Eye (tissue), 1 donor: ENCODE results near the gene BICD2.
"Not testable (repeated sequence)": the region's sequence is repeated elsewhere in the genome, so short reads cannot be mapped to it uniquely, and the experiment has no call there.

Experiments
- DNase-seq: peaks from one replicate; pipeline ENCODE4 v3.0.0-alpha.2; 2015

BICD2 gene

DNA sequence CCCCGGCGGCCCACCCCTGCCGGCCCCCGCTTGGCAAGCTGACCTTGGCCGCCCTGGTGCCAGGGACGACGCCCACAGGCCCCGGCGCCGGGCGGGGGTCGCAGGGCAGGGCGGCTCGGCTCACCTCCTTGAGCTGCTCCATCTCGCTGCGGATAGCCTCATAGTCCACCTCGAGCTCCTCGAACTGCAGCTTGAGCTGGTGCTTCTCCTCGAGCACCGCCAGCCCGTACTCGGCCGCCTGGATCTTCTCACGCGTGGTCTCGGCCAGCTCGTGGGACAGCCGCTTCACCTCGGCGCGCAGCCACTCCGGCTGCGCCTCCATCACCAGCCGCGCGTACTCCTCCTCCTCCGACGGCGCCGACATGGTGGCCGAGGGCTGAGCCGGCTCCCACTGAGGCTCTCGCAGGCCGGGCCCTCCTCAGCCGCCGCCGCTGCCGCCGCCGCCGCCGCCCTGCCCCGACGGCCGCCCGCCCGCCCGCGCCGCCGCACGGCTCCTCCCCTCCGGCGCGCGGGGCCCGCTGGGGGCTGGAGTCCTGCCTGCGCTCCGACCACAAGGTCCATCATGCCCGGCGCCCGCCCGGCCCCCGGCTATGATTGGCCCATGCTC is at the start of gene BICD2:
TSS of gene BICD2 (minus strand) at position 453 of the 607 bp plus-strand sequence. CDS start at position 364, 89 bp downstream.
- DNase-seq = peak; percentile 75

DNA sequence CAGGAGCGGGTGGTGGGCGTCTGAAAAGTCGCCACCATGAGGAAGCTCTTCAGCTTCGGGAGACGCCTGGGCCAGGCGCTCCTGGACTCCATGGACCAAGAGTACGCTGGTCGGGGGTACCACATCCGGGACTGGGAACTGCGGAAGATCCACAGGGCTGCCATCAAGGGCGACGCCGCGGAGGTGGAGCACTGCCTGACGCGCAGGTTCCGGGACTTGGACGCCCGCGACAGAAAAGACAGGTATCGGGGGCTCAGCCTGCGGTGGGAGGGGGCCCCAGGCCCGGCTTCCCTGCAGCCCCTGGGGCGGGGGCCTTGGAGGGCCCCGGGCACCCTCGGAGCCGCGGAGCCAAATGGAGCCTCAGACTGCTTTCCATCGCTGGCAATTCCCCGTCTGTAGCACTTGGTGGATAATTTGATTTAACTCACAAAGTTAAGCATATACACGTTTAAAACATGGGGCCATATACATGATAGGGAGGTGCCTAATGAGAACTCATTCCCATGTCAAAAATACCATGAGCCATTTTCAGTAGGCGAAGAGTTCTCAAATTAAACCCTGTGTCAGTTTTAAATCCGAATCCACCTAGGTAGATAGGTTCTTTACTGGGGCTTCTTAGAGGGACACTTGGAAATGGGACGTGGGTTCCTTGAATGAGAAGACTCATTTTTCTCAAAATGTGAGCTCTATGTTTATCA is 45.1 kb upstream of the BICD2 start:
- DNase-seq = peak; percentile 36

- peak; percentile 92 for DNase-seq
These were observed 44.3 kb upstream of the BICD2 start for GRCh38 chr9:92808726-92809451.

DNA sequence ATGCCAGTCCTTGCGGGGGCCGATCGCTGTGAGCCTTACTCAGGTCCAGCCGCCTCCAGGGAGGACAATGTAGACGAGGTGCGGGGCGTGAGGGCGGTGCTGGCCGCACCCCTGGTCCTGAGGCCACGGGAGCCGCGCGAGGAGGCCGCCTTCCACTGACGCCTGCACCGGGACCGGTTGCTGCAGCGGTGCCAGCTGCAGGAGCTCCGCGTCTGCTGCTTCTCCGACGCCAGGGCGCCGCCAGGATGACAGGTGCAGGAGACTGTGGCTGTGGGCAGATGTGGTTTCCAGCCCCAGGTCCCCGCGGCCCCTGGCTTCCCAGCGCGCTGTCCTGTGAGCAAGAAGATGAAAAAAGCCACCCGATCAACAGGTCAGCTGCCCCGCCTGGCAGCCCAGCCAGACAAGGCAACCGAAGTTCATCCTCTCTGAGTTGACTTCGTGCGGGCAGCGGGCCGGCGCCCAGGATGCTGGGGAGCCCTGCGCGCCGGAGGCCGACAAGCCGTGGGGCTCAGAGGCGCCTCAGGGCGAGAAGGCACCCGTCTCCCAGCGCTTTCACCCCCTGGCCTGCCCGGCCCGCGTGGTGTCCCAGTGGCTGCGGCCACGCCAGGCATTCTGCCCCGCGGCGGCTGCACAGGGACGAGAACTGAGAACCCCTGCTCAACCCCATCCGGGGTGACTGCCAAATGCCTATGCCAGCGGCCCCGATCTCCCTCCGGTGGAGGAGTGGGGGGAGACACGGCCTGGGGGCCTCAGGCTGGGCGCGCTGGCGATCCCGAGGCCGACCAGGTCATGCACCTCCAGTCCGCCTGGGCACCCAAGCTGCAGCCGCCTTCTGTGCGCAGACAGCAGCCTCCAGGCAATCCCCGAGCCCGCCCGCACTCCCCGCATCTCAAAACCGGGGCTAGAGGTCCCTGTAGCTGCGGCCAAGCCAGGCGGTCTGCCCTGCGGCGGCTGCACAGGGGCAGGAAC is 43.4 kb upstream of the BICD2 start:
- peak; percentile 64 for DNase-seq

DNA sequence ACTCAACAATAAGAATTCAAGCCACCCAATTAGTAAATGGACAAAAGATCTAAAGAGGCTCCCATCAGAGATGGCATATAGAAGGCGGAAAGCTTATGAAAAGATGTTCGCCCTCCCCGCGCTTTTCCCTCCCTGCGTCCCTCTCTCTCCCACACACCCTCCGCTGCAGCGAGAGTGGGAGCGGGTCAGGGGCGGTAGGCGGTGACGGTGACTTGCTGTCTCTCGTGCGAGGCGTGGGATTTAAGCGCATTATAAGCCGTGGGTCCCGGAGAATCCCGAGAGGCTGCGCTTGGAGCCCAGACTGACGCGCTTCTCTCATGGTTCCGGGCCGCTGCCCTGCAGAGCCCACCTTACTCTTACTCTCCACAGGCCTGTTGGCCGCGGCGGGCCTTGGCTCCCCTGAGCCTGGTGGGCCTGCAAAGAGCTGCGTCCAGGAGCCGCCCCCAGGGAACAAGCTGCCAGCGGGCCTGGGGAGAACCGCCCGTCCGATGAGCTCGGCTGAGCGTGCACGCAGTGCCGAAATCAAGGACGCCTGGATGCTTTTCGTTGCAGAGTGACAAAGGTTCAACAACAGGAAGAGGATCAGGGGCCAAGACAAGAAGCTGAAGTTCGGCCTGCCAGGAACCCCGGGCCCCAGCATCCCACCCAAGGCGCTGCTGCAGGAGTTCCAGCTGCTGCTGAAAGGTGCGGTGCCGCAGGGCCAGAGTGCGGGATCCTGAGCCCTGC is 42.6 kb upstream of the BICD2 start:
- DNase-seq = no peak

- DNase-seq = no peak
These were observed 40.1 kb upstream of the BICD2 start for GRCh38 chr9:92804727-92805126.

DNA sequence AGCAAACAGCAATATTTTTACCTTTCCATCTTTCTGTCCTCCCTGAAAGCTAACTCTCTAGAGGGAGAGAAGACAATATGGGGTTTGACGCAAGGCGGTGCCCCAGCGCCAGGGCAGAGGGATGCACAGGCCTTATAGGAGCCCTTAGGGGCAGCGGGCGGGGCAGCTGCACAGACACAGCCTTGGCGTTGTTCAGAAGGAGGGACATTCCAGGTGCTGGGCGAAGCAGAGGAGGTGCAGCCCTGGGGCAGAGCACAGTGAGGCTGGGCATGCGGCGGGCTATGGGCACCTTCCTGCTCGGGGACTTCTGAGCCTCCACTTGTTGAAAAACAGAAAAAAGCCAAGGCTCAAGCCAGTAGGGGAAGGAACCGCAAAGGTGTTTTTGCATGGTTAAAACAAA is 33.7 kb upstream of the BICD2 start:
- no peak for DNase-seq

GRCh38 chr9:92796337-92796804 is 31.7 kb upstream of the BICD2 start:
- not testable (repeated sequence) for DNase-seq

DNA sequence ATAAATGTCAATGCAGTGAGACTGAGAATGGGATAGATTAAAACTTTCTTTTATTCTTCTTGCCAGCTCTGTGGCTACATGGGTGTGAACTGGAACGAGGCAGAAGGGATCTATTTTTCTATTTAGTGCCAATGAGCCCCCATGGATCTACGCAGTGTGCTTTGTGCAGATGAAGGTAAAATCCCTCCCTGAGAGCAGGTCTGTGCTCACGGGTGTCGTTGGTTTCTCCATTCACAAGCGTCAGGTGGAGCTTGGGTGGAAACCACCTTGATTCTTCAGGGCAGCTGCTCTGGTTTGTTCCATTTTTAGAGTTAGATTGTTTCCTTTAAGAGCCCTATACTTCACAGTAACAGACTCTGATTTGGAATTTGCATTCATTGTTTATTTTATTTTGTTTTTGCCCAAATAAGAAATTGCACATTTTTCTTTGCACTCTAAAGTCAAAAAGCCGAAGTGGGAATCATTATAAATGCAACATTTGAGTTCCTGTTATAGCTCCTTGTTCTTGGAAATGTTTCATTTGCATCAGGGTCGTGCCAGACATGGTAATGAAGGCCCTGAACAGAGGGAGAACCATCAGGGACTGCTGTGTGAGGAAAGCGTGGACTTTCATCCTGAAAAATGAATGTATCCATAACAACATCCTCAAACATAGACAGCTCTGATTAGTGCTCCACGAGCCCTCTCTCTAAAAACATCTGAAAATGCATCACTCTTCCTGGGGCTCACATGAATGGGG is 31.1 kb upstream of the BICD2 start:
- no peak for DNase-seq

DNA sequence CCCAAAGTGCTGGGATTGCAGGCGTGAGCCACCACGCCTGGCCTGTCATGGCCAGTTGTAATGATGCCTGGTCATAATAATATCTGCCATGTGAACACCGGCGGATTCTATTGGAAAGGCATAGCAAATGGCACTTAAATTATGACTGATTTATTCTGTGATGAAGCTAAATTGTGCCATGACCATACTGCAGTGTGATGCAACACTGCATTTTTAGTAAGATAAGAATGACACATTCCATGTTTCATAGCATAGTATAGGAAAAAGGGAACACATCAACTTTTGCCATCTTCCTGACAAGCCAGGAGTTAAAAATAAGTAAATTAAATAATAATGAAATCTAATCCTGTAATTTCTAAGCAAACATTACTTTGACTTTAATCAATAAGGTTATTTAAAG is 30.4 kb upstream of the BICD2 start:
- DNase-seq = no peak

GRCh38 chr9:92794426-92794825 is 29.8 kb upstream of the BICD2 start:
- DNase-seq = no peak

- DNase-seq = peak; percentile 92
These were observed 26.2 kb upstream of the BICD2 start for GRCh38 chr9:92790542-92791527.

- DNase-seq = no peak
These were observed 21.7 kb upstream of the BICD2 start for GRCh38 chr9:92786298-92786697.

DNA sequence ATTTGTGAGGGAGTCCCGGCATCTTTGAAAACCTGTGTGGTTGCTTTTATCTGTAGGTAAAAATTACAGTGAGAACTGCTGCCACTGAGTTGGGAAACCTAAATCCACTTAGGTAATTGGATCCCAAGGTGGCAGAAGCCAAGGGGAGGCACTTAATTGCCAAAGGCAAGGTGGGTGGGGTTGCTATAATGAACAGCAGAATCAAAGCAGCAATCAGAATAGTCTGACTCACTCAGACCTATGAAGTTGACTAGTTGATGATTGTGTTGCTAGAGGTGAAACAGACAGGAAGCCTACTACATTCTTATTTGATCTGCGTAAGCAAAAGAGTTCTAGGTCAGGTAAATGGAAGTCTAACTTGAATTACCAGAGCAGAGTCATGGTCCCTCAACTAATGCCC is 17.3 kb upstream of the BICD2 start:
- DNase-seq = no peak

- no peak for DNase-seq
These were observed 15.6 kb upstream of the BICD2 start for GRCh38 chr9:92780206-92780605.

DNA sequence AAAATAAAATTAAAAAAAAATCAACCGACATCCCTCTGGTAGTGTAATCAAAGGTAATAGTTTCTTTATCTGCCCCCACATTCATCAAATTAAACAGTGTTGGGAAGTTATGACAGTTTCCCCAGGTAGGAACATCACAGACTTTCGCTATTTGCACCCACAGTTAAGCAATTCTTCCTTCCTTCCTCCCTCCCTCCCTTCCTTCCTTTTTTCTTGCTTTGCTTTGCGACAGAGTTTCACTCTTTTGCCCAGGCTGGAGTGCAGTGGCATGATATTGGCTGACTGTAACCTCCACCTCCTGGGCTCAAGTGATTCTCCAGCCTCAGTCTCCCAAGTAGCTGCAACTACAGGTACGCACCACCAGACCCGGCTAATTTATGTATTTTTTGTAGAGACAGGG is 10.8 kb upstream of the BICD2 start:
- no peak for DNase-seq

DNA sequence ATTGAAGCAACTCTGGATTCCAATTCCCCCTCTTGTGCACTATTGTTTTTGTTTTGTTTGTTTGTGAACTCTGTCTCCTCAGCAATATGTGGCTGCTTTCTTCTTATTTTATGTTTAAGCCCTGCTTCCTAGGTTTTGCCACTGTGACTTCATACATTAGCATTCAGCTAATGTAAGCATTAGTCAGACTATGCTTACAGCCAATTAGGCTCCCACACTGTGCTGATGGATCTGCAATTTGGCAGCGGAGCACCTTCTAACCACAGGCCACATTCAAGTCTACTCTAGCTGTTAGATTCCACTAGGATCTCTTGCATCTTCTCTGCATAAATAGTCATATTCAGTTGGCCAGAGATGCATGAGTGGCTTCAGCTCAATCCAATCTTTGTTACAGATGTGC is 9.6 kb upstream of the BICD2 start:
- no peak for DNase-seq

DNA sequence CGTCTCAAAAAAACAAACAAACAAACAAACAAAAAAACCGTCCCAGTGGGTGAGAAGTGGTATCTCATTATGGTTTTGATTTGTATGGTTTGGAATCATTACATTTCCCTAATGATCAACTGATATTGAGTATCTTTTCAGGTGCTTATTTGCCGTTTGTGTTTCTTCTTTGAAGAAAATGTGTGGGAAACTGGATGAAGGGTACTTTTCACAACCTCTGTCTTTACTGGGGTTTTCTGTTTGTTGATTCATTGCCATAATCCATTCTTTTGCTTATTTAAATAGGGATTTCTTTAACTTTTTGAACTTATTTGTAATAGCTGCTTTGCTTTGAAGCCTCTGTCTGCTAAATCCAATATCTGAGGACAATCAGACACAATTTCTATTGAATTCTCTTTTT is 9.2 kb upstream of the BICD2 start:
- DNase-seq = no peak

DNA sequence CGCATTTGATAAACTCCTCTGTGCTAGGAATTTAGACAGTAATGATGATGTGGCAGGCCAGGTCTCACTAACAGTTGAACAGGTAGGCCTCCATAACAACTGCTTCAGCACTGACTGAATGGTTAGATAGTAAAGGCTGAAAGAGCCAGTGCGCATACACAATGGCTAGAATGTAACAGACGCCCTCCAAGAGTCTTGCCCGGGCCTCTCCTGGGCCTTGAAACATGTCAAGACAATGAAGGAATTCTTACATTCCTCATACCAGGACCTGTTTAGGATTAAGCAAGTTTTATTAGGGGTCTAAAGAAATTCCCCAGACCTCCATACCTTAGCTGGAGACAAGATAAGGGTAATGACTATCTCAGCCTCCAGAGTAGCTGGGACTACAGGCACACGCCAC is 6.7 kb upstream of the BICD2 start:
- no peak for DNase-seq

- no peak for DNase-seq
These were observed 5.8 kb upstream of the BICD2 start for GRCh38 chr9:92770360-92770995.
